Mesenchymal stem cell (in vitro differentiated cells and primary cell): ENCODE results near the gene MVD.

Experiments
- DNase-seq: peaks from one replicate; pipeline ENCODE4 v3.0.0-alpha.2; 2013
- H2AFZ ChIP-seq: one replicate; pipeline ENCODE4 v1.6.1; 2013; ENCODE audit warnings: low read depth, mild to moderate bottlenecking, control low read depth, inconsistent platforms, low read length, moderate library complexity
- H2AK5ac ChIP-seq: 2 replicates; pipeline ENCODE4 v1.6.1; 2013; ENCODE audit warnings: low read length, moderate library complexity, mild to moderate bottlenecking, inconsistent platforms; ENCODE audit not compliant: severe bottlenecking
- H2BK120ac ChIP-seq: one replicate; pipeline ENCODE4 v1.6.1; 2013; ENCODE audit warnings: low read depth, mild to moderate bottlenecking, inconsistent platforms, low read length, moderate library complexity
- H2BK12ac ChIP-seq, 2 experiments: one replicate each; pipeline ENCODE4 v1.6.1; 2013; ENCODE audit warnings: inconsistent platforms in 2 of 2, low read length in 2 of 2, mild to moderate bottlenecking in 2 of 2, moderate library complexity in 2 of 2, control low read depth in 1 of 2
- H2BK15ac ChIP-seq: one replicate; pipeline ENCODE4 v1.6.1; 2013; ENCODE audit warnings: mild to moderate bottlenecking, low read depth, inconsistent platforms; ENCODE audit not compliant: poor library complexity, severe bottlenecking
- H2BK5ac ChIP-seq: 2 replicates; pipeline ENCODE4 v1.6.1; 2013; ENCODE audit warnings: low read depth, mild to moderate bottlenecking, low read length, control low read depth, inconsistent platforms; ENCODE audit not compliant: poor library complexity, severe bottlenecking
- H3K14ac ChIP-seq, 2 experiments: one replicate each; pipeline ENCODE4 v1.6.1; 2013; ENCODE audit warnings: inconsistent platforms in 2 of 2, low read length in 2 of 2, control low read depth in 1 of 2, mild to moderate bottlenecking in 1 of 2, moderate library complexity in 1 of 2
- H3K18ac ChIP-seq, 2 experiments: one replicate each; pipeline ENCODE4 v1.6.1; 2013; ENCODE audit warnings: inconsistent platforms in 2 of 2, low read length in 2 of 2, control low read depth in 1 of 2, low read depth in 1 of 2, mild to moderate bottlenecking in 1 of 2
- H3K23ac ChIP-seq, 2 experiments: one replicate each; pipeline ENCODE4 v1.6.1; 2013; ENCODE audit warnings: inconsistent platforms in 2 of 2, low read length in 2 of 2, mild to moderate bottlenecking in 2 of 2, moderate library complexity in 2 of 2, control low read depth in 1 of 2
- H3K27ac ChIP-seq: 2 replicates; pipeline ENCODE4 v1.5.1; 2013; ENCODE audit warnings: mild to moderate bottlenecking, moderate library complexity, low read length, control low read depth, inconsistent platforms; ENCODE audit not compliant: poor library complexity, severe bottlenecking
- H3K27me3 ChIP-seq, 2 experiments: 2 replicates each; pipeline versions ENCODE4 v1.6.1 to v1.7.0; 2013; ENCODE audit warnings: low read length in 2 of 2, mild to moderate bottlenecking in 2 of 2, moderate library complexity in 2 of 2, control low read depth in 1 of 2, inconsistent platforms in 1 of 2; ENCODE audit not compliant: control insufficient read depth in 1 of 2, insufficient read depth in 1 of 2
- H3K36me3 ChIP-seq, 2 experiments: 2 replicates each; pipeline versions ENCODE4 v1.6.1 to v1.7.0; 2013; ENCODE audit warnings: low read length in 2 of 2, control low read depth in 1 of 2, inconsistent platforms in 1 of 2, low read depth in 1 of 2, mild to moderate bottlenecking in 1 of 2; ENCODE audit not compliant: insufficient read depth in 2 of 2, control insufficient read depth in 1 of 2
- H3K4ac ChIP-seq, 2 experiments: one replicate each; pipeline ENCODE4 v1.6.1; 2013; ENCODE audit warnings: inconsistent platforms in 2 of 2, low read length in 2 of 2, mild to moderate bottlenecking in 2 of 2, moderate library complexity in 2 of 2, control low read depth in 1 of 2, low read depth in 1 of 2
- H3K4me1 ChIP-seq: 2 replicates; pipeline ENCODE4 v1.6.1; 2013; ENCODE audit warnings: low read depth, low read length, control low read depth; ENCODE audit not compliant: control insufficient read depth, insufficient read depth
- H3K4me2 ChIP-seq: 2 replicates; pipeline ENCODE4 v1.6.1; 2013; ENCODE audit warnings: low read length, mild to moderate bottlenecking, inconsistent platforms; ENCODE audit not compliant: poor library complexity, severe bottlenecking
- H3K4me3 ChIP-seq, 2 experiments: 2 replicates each; pipeline versions ENCODE4 v1.5.1 to v1.7.0; 2013; ENCODE audit warnings: low read length in 2 of 2, mild to moderate bottlenecking in 2 of 2, control low read depth in 1 of 2, low read depth in 1 of 2; ENCODE audit not compliant: insufficient read depth in 1 of 2
- H3K79me1 ChIP-seq: replicated peaks from 2 replicates; pipeline ENCODE4 v1.6.1; 2013; ENCODE audit warnings: mild to moderate bottlenecking, control low read depth, low read length, inconsistent platforms; ENCODE audit not compliant: poor library complexity, severe bottlenecking
- H3K9ac ChIP-seq: 2 replicates; pipeline ENCODE4 v1.7.0; 2013; ENCODE audit warnings: mild to moderate bottlenecking, low read length, moderate library complexity
- H3K9me3 ChIP-seq: 2 replicates; pipeline ENCODE4 v1.7.0; 2013; ENCODE audit warnings: mild to moderate bottlenecking, low read length; ENCODE audit not compliant: control insufficient read depth
- H4K8ac ChIP-seq: one replicate; pipeline ENCODE4 v1.6.1; 2013; ENCODE audit warnings: inconsistent platforms, mild to moderate bottlenecking, low read length, moderate library complexity
- H4K91ac ChIP-seq: one replicate; pipeline ENCODE4 v1.6.1; 2013; ENCODE audit warnings: mild to moderate bottlenecking, low read length, inconsistent platforms
- whole genome bisulfite sequencing: methylation state at CpG from one replicate; pipeline ENCODE4 v1.1.7; 2013; ENCODE audit warnings: mixed read lengths; 5-methylcytosine and 5-hydroxymethylcytosine counted together

MVD gene

GRCh38 chr16:88639231-88640038, 23.5 kb downstream of the MVD start:
- Histone ChIP-seq H3K9me3 (no peaks in the 10 kb centered on the region), H3K79me1 (peaks cover 1% of the 10 kb centered on the region), H2AK5ac (no peak overlapping the region), H3K4ac (no peak overlapping the region), H3K36me3 (peaks cover 0 to 23% of the 10 kb centered on the region in 2 experiments), H4K91ac (no peak overlapping the region), H3K4me2 (no peak overlapping the region), H2BK120ac (no peak overlapping the region), H3K27me3 (peaks cover 26 to 58% of the 10 kb centered on the region in 2 experiments), H4K8ac (no peak overlapping the region), H2BK12ac (no peak overlapping the region), H3K23ac (no peak overlapping the region), H2AFZ (no peak overlapping the region), H3K18ac (no peak overlapping the region), H2BK15ac (no peak overlapping the region), H3K14ac (no peak overlapping the region), H3K27ac (no peak overlapping the region), H3K4me3 (no peak overlapping the region), H2BK5ac (no peak overlapping the region), H3K4me1 (peaks cover 17% of the 10 kb centered on the region), H3K9ac (no peak overlapping the region)
- no peak for DNase-seq
- 67% methylated on average over 42 of the region's 45 CpGs for WGBS

- Histone ChIP-seq H3K36me3 (peaks cover 0 to 19% of the 10 kb centered on the region in 2 experiments), H2BK15ac (no peak within 1 kb of the TSS), H4K91ac (no peak within 1 kb of the TSS), H3K14ac (no peak within 1 kb of the TSS), H4K8ac (no peak within 1 kb of the TSS), H3K9me3 (no peaks in the 10 kb centered on the region), H2BK120ac (no peak within 1 kb of the TSS), H3K27me3 (peaks cover 26 to 58% of the 10 kb centered on the region in 2 experiments), H3K9ac (no peak within 1 kb of the TSS), H3K4me3 (no peak within 1 kb of the TSS), H3K79me1 (no peaks in the 10 kb centered on the region), H3K18ac (no peak within 1 kb of the TSS), H2AFZ (no peak within 1 kb of the TSS), H3K27ac (no peak within 1 kb of the TSS), H3K4me1 (peaks cover 25% of the 10 kb centered on the region), H2BK5ac (no peak within 1 kb of the TSS), H2BK12ac (peak within 1 kb of the TSS in 1 of 2 experiments; percentile 24), H3K4me2 (no peak within 1 kb of the TSS), H3K4ac (no peak within 1 kb of the TSS), H2AK5ac (no peak within 1 kb of the TSS), H3K23ac (no peak within 1 kb of the TSS)
- 69% methylated on average over 25 of the region's 27 CpGs for WGBS
- no peak for DNase-seq
Measured at GRCh38 chr16:88638323-88639230, 24.3 kb downstream of the MVD start, which contains the start of gene IL17C. IL17C (plus strand) TSS chr16:88638572; CDS start chr16:88638642, 70 bp downstream.

DNA sequence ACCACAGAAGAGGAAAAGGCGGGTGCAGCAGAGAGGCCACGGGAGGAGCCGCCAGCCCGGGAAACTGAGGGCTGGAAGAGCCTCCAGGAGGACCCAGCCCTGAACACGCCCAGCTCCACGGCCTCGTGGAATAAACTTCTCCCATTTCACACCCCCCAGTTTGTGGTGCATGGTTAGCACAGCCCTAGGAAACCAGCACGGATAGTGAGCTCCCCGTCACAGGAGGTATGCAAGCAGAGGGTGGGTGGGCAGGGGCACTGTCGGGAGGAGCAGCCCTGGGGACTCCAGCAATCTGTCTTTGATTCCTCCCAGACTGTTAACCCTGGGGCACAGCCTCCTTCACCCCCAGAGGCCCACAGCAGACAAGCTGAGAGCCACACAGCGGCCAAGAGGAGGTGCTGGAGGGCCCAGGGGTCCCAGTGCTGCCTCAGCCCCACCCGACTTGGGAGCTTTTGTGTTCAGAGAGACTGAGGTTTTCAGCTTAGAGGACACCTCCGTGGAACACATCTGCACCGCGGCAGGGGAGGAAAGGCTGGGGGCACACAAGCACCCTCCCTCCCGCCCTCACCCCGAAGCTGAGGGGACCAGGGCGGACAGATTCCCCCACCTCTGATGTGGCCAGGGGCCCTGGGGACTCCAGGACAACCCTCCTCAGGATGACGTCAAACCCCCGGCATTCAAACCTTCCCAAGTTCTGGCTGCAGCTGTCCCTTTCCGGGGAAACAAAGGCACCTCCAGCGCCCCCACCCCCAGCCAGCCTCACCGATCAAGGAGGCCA, 26.2 kb downstream of the MVD start:
- peak overlapping the region; percentile 77 for H2BK15ac ChIP-seq
- H4K8ac ChIP-seq: no peak overlapping the region
- no peak overlapping the region for H3K27ac ChIP-seq
- DNase-seq: no peak
- no peak overlapping the region for H2AFZ ChIP-seq
- no peak overlapping the region for H2BK120ac ChIP-seq
- H3K4ac ChIP-seq: peak overlapping the region in 1 of 2 experiments; percentile 8
- H3K36me3 ChIP-seq: peaks cover 9 to 15% of the 10 kb centered on the region in 2 experiments
- H3K27me3 ChIP-seq: peaks cover 26 to 58% of the 10 kb centered on the region in 2 experiments
- H3K18ac ChIP-seq: no peak overlapping the region
- H3K14ac ChIP-seq: no peak overlapping the region
- no peak overlapping the region for H3K23ac ChIP-seq
- H4K91ac ChIP-seq: no peak overlapping the region
- no peak overlapping the region for H2BK5ac ChIP-seq
- no peak overlapping the region for H2AK5ac ChIP-seq
- H2BK12ac ChIP-seq: no peak overlapping the region
- H3K9me3 ChIP-seq: no peaks in the 10 kb centered on the region
- no peak overlapping the region for H3K4me3 ChIP-seq
- peaks cover 26% of the 10 kb centered on the region for H3K4me1 ChIP-seq
- no peak overlapping the region for H3K9ac ChIP-seq
- H3K79me1 ChIP-seq: peaks cover 2% of the 10 kb centered on the region
- 83% methylated on average over 19 of the region's 23 CpGs for WGBS
- no peak overlapping the region for H3K4me2 ChIP-seq
